Right lobe of liver (tissue), 4 donors: ENCODE measurements around the gene ILF3.

ENCODE experiments used
- POLR2A ChIP-seq: fragments of 450-650 bp; IDR thresholded peaks from one replicate; pipeline ENCODE4 v1.6.1; 2017; ENCODE audit warnings: antibody characterized with exemption, mild to moderate bottlenecking
- TF ChIP-seq, protein P1 (sequence below), 4 donors: fragments of 200-600 bp in 3 of 4; fragments of 450-650 bp in 1 of 4; IDR thresholded peaks; one replicate each; pipeline versions ENCODE4 v1.5.1 to v1.8.0; 2016 to 2022; ENCODE audit warnings: antibody characterized with exemption in 4 of 4, mild to moderate bottlenecking in 2 of 4
- donor health status: DM: no; HTN: no; CAD: no.
- donor health status: DM: no; HTN: no; CAD: no.
- donor health status: DM: no; HTN: yes; CAD: no.

DNA sequence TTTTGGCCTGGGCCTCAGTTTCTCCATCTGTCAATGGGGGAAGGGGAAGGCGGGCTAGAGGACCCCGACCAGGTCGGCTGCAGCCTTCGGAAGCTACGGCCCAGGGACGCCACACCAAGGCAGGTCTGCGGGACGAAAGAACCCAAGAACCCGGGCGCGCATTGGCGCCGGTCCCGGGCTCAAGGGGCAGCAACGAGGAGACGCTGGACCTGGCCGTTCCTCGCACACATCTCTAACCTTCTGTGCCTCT, 739 bp upstream of the ILF3 start:
- TF ChIP-seq, protein P1, sequence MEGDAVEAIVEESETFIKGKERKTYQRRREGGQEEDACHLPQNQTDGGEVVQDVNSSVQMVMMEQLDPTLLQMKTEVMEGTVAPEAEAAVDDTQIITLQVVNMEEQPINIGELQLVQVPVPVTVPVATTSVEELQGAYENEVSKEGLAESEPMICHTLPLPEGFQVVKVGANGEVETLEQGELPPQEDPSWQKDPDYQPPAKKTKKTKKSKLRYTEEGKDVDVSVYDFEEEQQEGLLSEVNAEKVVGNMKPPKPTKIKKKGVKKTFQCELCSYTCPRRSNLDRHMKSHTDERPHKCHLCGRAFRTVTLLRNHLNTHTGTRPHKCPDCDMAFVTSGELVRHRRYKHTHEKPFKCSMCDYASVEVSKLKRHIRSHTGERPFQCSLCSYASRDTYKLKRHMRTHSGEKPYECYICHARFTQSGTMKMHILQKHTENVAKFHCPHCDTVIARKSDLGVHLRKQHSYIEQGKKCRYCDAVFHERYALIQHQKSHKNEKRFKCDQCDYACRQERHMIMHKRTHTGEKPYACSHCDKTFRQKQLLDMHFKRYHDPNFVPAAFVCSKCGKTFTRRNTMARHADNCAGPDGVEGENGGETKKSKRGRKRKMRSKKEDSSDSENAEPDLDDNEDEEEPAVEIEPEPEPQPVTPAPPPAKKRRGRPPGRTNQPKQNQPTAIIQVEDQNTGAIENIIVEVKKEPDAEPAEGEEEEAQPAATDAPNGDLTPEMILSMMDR (IDR thresholded peaks at IDR 0.05): no peak
- TF ChIP-seq POLR2A: no peak
